Thoracic aorta endothelial cell (primary cell): ENCODE results near the gene KCTD5. TPM values are rescaled to one million over a fixed set of nuclear protein-coding genes. Genes with fewer than 3 reads are reported as not detected.

Experiments
- total RNA-seq: library from RNA; depleted of rRNA; stranded (reverse); fragments of >200 nt; gene quantifications from 2 replicates; pipeline ENCODE4 v1.2.3, GENCODE V29; 2012

The KCTD5 gene
- total RNA-seq = 25.2 and 27.1 TPM in 2 replicates

GRCh38 chr16:2682209-2683021, at the start of gene KCTD5:
Gene KCTD5, plus strand, starts transcription at chr16:2682523. Its CDS starts 26 bp downstream, at chr16:2682549.

GRCh38 chr16:2720064-2720457, 37.7 kb downstream of the KCTD5 start, which contains the start of gene PRSS27:
Gene PRSS27, minus strand, starts transcription at chr16:2720224. Its CDS starts 64 bp downstream, at chr16:2720160.

GRCh38 chr16:2752035-2752849, 69.9 kb downstream of the KCTD5 start, which contains the start of gene SRRM2:
Gene SRRM2, plus strand, starts transcription at chr16:2752638. Its CDS starts 3,727 bp downstream, at chr16:2756365.

Other genes with a start within 250 kb of the KCTD5 start
- 7.7 and 11.6 TPM in 2 replicates for gene TEDC2, start 222.4 kb upstream of the KCTD5 start, total RNA-seq
- gene NTN3, start 211.2 kb upstream of the KCTD5 start, total RNA-seq = not detected in 2 replicates
- 15.3 and 16.7 TPM in 2 replicates for gene TBC1D24, start 207.4 kb upstream of the KCTD5 start, total RNA-seq
- gene ATP6V0C, start 168.6 kb upstream of the KCTD5 start, total RNA-seq = 34.8 and 55.0 TPM in 2 replicates
- gene AMDHD2, start 162.2 kb upstream of the KCTD5 start, total RNA-seq = 24.3 and 30.5 TPM in 2 replicates
- gene CEMP1, start 151.1 kb upstream of the KCTD5 start, total RNA-seq = not detected in 2 replicates
- gene PDPK1, start 144.5 kb upstream of the KCTD5 start, total RNA-seq = 27.4 and 29.2 TPM in 2 replicates
- gene PRSS27, start 37.7 kb downstream of the KCTD5 start, total RNA-seq = 0.22 and 0.53 TPM in 2 replicates
- 153 and 155 TPM in 2 replicates for gene SRRM2, start 70.1 kb downstream of the KCTD5 start, total RNA-seq
- 129 and 133 TPM in 2 replicates for gene ELOB, start 94.8 kb downstream of the KCTD5 start, total RNA-seq
- not detected in 2 replicates for gene PRSS33, start 105.0 kb downstream of the KCTD5 start, total RNA-seq
- gene PRSS41, start 115.9 kb downstream of the KCTD5 start, total RNA-seq = not detected in 2 replicates
- 1.8 TPM in 1 of 2 replicates, not detected in the other for gene PRSS21, start 134.7 kb downstream of the KCTD5 start, total RNA-seq
- gene ZG16B, start 147.8 kb downstream of the KCTD5 start, total RNA-seq = not detected in 2 replicates
- gene PRSS22, start 175.6 kb downstream of the KCTD5 start, total RNA-seq = not detected in 2 replicates
- gene FLYWCH2, start 200.7 kb downstream of the KCTD5 start, total RNA-seq = 25.1 and 34.0 TPM in 2 replicates
- 27.5 and 35.5 TPM in 2 replicates for gene FLYWCH1, start 229.4 kb downstream of the KCTD5 start, total RNA-seq